Neural crest cell (in vitro differentiated cells): ENCODE measurements around the gene ZBTB38. TPM values are rescaled to one million over a fixed set of nuclear protein-coding genes. Genes with fewer than 3 reads are reported as not detected.
A peak's percentile ranks its signal among the peaks of the same experiment; 100 is the strongest.

ENCODE experiments used
- DNase-seq: peaks from one replicate; pipeline ENCODE4 v3.0.0; 2021; ENCODE audit warnings: low read depth, mixed read lengths, low spot score
- H3K27ac Mint-ChIP-seq: one replicate; pipeline ENCODE4 v1.8.0; 2021; ENCODE audit warnings: mild to moderate bottlenecking, mixed read lengths; ENCODE audit not compliant: unreplicated experiment
- H3K27me3 Mint-ChIP-seq: 2 replicates; pipeline ENCODE4 v1.8.0; 2021; ENCODE audit warnings: low read depth, mild to moderate bottlenecking, mixed read lengths
- H3K36me3 Mint-ChIP-seq: 2 replicates; pipeline ENCODE4 v1.8.0; 2021; ENCODE audit warnings: low read depth, mild to moderate bottlenecking, mixed read lengths
- H3K4me1 Mint-ChIP-seq: 2 replicates; pipeline ENCODE4 v1.8.0; 2021; ENCODE audit warnings: mixed read lengths
- H3K4me3 Mint-ChIP-seq: one replicate; pipeline ENCODE4 v1.8.0; 2021; ENCODE audit warnings: mild to moderate bottlenecking, mixed read lengths
- H3K9me3 Mint-ChIP-seq: 2 replicates; pipeline ENCODE4 v1.8.0; 2021; ENCODE audit warnings: mixed read lengths
- total RNA-seq: library from RNA; stranded (reverse); gene quantifications from 2 replicates; pipeline ENCODE4 v1.2.1, GENCODE V29; 2021
- TF ChIP-seq, protein P1 (sequence below): fragments of 200-600 bp; sonication (generic); conservative IDR thresholded peaks from 2 replicates; pipeline ENCODE4 v1.5.0; 2021; ENCODE audit warnings: antibody characterized with exemption, mild to moderate bottlenecking

Gene ZBTB38
- total RNA-seq, 1 donor from 2014 or later, result 27.9 TPM

DNA sequence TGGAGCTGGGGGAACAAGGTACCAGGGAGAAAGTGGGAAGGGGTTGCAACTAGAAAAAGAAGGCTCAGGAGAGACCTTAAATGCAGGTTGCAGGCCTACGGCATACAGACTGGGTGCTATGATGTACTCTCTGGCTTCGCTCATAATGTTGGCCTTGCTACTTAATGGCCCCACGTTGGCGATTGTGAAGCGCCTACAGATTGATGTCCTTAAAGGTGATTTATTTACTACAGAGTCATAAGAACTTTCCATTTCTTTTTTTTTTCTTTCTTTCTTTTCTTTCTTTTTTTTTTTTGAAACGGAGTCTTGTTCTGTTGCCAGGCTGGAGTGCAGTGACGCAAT, 25.4 kb downstream of the ZBTB38 start:
- Mint-ChIP-seq H3K4me3 (peak overlapping the region; percentile 47), H3K9me3 (peaks cover 6% of the 10 kb centered on the region), H3K27me3 (no peaks in the 10 kb centered on the region), H3K36me3 (peaks cover 18% of the 10 kb centered on the region), H3K27ac (peak overlapping the region; percentile 92), H3K4me1 (peaks cover 40% of the 10 kb centered on the region)
- no peak for DNase-seq
- TF ChIP-seq, protein P1, sequence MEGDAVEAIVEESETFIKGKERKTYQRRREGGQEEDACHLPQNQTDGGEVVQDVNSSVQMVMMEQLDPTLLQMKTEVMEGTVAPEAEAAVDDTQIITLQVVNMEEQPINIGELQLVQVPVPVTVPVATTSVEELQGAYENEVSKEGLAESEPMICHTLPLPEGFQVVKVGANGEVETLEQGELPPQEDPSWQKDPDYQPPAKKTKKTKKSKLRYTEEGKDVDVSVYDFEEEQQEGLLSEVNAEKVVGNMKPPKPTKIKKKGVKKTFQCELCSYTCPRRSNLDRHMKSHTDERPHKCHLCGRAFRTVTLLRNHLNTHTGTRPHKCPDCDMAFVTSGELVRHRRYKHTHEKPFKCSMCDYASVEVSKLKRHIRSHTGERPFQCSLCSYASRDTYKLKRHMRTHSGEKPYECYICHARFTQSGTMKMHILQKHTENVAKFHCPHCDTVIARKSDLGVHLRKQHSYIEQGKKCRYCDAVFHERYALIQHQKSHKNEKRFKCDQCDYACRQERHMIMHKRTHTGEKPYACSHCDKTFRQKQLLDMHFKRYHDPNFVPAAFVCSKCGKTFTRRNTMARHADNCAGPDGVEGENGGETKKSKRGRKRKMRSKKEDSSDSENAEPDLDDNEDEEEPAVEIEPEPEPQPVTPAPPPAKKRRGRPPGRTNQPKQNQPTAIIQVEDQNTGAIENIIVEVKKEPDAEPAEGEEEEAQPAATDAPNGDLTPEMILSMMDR, result no peak

- Mint-ChIP-seq H3K36me3 (peaks cover 22% of the 10 kb centered on the region), H3K27me3 (no peaks in the 10 kb centered on the region), H3K9me3 (peaks cover 6% of the 10 kb centered on the region), H3K27ac (no peak overlapping the region), H3K4me1 (peaks cover 37% of the 10 kb centered on the region), H3K4me3 (no peak overlapping the region)
- TF ChIP-seq, protein P1, result no peak
- DNase-seq, result no peak
These were observed 26.3 kb downstream of the ZBTB38 start for GRCh38 chr3:141394560-141394959.

DNA sequence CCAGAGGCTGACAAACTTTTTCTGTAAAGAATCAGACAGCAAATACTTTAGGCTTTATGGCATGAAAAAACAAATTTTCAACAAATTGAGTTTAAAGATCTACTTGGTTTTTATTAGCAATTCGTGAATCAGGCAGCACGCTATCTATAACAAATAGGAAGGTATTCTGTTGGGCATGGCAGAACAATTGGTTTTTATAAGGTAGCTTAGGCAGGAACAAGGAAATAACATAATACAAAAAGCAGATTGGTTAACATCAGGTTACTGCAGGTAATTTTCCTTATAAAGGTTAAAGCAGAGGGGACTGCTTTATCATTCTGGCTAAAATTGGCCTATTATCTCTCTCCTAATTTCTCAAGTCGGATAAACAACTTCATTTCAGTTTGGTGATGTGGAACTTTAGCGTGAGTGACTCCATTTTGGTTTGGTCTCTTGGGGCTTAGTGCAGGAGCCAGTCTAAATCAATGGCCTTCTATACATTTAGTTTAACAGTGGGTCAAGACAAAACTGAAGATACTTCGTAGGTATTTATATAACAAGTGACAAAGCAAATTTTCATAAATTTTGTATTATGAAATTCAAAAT, 26.8 kb downstream of the ZBTB38 start:
- Mint-ChIP-seq H3K4me3 (no peak overlapping the region), H3K36me3 (peaks cover 22% of the 10 kb centered on the region), H3K4me1 (peaks cover 37% of the 10 kb centered on the region), H3K27ac (no peak overlapping the region), H3K27me3 (no peaks in the 10 kb centered on the region), H3K9me3 (peaks cover 6% of the 10 kb centered on the region)
- DNase-seq, result no peak
- TF ChIP-seq, protein P1, result no peak

GRCh38 chr3:141397996-141398395, 29.7 kb downstream of the ZBTB38 start:
- Mint-ChIP-seq H3K27ac (no peak overlapping the region), H3K27me3 (no peaks in the 10 kb centered on the region), H3K4me1 (peaks cover 19% of the 10 kb centered on the region), H3K9me3 (peaks cover 6% of the 10 kb centered on the region), H3K36me3 (peaks cover 19% of the 10 kb centered on the region), H3K4me3 (no peak overlapping the region)
- no peak for DNase-seq
- TF ChIP-seq, protein P1, result no peak

- H3K27me3 Mint-ChIP-seq, result no peaks in the 10 kb centered on the region
- peaks cover 19% of the 10 kb centered on the region for H3K36me3 Mint-ChIP-seq
- H3K27ac Mint-ChIP-seq, result no peak overlapping the region
- TF ChIP-seq, protein P1, result no peak
- DNase-seq, result no peak
- H3K9me3 Mint-ChIP-seq, result peaks cover 6% of the 10 kb centered on the region
- peaks cover 10% of the 10 kb centered on the region for H3K4me1 Mint-ChIP-seq
- no peak overlapping the region for H3K4me3 Mint-ChIP-seq
These were observed 30.9 kb downstream of the ZBTB38 start for GRCh38 chr3:141399200-141399599.
